ENCODE measurements around the gene TRPM3.

The TRPM3 gene

DNA sequence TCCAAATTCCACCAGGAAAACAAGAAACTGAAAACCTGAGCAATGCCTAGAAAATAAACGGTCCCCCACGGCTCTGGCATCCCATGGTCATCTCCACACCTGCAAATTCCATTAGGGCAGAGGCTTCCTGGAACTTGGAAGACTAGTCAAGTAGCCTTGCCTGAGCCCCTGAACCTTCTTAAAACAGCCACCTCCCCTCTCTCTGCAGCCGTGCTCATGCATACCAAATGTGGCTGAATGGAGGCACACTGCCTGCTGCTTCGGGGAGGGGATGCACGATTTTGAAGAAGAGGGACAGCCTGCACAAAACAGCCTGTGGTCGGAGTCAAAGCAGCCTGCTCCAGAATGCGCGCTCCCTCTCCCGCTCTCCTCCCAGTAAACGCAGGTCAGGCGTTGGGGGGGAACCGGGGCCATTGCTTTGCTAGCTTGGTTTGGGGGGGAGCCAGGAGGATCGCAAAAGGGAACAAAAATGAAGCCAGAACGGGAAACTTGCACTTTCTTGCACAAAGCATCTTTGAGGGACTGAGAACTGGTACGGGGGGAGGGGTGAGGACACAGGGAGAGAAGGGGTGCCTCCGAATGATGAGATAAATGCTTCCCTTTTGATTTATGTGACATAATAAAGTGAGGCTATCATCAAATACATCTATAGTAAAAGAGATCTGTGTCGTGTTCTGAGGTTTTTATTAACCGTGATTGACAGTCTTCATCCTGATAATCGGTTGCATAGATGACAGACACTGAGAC is at the start of gene TRPM3:
TRPM3 (minus strand) TSS at position 347 of the 747 bp plus-strand sequence; CDS start at position 80, 267 bp downstream.
- DNase-seq (ENCODE audit: low spot score) = no peak
- FAIRE-seq = no peak

DNA sequence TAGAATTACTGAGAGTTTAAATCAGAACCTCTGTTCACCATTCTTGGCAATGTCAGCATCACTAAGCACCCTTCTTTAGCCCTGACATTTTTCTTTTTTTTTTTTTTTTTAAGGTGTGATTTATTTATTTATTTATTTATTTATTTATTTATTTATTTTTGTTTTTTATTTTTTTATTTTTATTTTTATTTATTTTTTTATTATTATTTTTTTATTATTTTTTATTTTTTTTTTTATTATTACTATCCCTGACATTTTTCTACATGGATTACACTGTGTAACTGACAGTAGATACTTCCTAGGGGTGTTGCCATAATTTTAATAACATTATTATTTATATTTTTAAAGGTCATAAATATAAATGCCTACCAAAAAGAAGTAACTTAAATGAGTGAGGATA is 47.0 kb upstream of the TRPM3 start:
- DNase-seq (ENCODE audit: low spot score) (no peak), FAIRE-seq (peak; percentile 49)

DNA sequence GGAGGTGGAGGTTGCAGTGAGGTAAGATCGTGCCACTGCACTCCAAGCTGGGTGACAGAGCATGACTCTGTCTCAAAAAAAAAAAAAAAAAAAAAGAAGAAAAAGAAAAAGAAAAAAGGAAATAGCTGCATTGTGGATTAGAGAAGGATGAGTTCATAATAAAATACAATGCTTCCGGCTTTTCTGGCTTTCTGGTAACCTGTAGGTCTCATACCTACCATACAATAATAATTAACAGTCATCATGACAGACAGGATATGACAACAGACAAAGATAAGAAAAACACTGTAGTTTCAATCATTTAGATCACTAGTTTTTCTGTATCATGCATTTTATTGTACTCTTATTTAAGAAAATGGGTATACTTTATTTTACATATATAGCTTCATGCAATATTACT is 40.7 kb upstream of the TRPM3 start:
- FAIRE-seq = no peak
- DNase-seq (ENCODE audit: low spot score) = no peak

DNA sequence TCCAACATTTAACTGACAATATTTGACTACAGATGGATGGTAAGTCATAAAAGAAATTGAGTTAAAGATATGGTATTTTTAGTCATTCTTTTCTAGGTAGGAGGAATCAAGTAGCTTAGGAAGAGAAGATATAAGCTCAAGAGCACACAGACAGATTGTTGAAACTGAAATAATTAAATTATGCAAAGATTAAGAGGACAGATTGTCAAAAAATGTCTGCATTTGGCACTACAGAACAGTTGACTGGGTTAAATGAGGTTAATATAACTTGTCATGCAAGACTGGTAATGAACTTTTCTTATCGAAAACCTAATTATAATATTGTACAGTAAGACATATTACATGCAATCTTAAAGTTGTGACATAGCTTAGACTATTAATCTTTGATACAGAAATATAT is 36.3 kb upstream of the TRPM3 start:
- no peak for FAIRE-seq
- DNase-seq (ENCODE audit: low spot score) = no peak

DNA sequence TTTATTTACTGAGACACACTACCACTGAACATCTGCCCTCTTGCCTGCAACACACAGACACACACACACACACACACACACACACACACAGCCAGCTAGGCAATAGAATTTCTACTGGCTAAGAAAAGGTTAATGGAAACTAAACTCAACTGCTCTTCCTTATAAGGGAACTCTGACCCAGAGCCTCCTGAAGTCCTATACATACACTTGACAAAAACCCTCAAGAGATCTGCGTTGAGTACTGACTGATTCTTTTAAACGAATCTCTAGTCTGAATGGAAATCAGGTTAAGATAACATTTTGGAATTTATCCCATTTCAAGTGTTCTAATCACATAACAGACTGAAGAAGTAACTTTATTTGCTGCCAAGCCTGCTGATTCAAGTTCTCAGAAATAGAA is 25.9 kb upstream of the TRPM3 start:
- DNase-seq (ENCODE audit: low spot score) (no peak), FAIRE-seq (no peak)

DNA sequence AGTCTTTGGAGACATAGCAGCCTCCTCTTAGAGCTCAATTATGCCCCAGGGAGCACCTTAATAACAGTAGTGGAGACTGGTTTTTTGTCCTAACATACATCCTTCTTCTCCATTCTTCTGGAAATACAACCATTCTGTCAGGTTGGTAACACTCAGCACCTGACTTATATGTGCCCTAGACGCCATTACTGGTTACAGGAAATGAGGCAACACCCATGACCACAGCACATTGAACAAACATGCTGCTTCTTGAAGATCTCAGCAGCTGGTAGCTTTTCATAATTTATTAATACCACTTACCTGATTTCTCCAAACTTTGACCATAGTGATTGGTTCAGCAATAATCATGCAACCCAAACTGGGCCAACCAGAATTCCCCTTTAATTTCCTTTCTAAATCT is 25.1 kb upstream of the TRPM3 start:
- FAIRE-seq = no peak

DNA sequence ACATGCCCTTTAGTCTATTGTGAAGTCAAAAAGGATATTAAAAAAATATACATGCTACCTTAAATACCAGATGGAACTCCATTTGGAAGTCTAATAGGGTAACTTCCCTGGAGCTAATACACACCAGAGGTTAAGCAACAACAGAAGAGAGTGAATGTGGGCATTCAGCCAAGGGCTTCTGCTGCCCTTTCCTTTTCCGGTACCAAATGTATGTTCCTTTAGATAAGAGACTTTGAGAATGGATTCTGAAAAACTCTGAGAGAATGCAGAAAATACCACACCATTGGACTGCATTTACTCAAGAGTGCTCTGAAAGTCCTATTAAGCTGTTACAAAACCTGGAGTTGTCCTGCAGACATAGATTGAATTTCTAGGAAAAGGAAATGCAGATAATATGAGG is 23.8 kb upstream of the TRPM3 start:
- FAIRE-seq (no peak), DNase-seq (ENCODE audit: low spot score) (no peak)

More for the DNA sequence above, 25.1 kb upstream of the TRPM3 start:
- DNase-seq (ENCODE audit: low spot score) = no peak

DNA sequence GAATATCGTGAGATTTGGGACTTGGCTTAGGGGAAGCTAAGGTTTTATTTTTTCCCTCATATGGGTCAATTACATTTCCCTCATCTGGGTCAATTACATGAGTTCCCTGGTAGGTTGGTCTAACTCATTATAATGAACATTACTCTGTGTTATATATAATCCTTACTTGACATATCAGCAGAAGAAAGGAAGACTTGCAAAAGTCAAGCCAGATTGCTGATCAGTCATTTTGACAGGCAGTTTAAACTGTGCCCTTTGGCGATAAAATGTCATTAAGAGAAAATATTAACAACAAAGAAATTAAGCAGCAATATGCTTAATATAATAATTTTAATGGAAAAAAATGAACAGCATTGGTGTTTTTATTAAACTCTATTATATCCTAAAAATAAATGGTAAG is 23.1 kb upstream of the TRPM3 start:
- DNase-seq (ENCODE audit: low spot score) = no peak
- FAIRE-seq = no peak

DNA sequence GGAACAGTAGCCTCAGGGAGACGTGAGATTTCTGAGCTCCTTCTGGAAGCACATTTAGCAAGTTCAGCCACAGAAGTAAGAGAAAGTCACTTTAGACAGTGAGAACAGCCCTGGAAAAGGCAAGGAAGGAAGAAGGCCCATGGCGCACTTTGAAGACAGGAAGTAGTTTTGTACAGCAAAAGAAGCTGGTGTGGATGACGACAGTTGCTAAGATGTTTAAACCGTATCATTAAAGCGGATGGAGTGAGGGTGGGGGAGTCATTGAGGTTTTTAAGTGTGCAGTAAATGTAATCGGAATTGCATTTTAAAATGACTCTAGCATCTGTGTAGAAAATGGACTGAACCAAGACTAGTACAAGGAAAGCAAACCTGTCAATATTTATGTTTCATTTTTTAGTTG is 15.3 kb upstream of the TRPM3 start:
- no peak for DNase-seq (ENCODE audit: low spot score)
- no peak for FAIRE-seq

DNA sequence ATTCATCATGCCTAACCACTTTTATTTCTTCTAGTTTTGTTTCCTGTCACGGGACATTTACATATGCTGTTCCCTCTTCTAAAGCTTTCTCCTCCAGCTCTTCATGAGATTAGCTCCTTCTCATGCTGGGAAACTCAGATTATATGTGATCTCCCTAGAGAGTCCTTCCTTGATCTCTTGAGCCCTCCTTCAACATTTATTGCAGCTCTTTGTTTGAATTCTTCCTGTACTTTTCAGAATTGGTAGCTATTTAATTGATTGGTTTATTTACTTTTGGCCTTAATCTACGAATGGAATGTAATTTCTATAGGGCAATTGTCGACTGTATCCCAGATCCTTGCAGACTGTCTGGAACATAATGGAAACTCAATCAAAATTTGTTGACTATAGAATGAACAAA is 9.7 kb upstream of the TRPM3 start:
- FAIRE-seq (no peak), DNase-seq (ENCODE audit: low spot score) (no peak)

DNA sequence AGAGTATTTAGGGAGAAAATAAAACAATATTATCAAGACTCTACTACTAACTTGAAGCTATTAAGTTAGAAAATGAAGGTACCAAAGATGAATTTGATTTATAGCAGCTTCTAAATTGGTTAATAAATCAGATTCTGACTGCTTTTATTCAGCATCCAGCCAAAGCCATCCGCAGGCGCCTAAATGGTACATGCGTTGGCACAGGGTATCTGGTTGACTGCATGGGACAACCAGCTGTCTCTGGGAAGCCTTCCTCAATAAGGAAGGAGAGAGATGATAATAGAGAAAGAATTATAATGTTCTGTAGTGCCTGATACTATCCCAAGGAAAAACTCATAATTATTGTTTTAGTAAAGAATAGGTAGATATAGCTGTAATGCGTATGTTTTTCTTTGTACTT is 9.1 kb upstream of the TRPM3 start:
- FAIRE-seq (no peak), DNase-seq (ENCODE audit: low spot score) (no peak)

DNA sequence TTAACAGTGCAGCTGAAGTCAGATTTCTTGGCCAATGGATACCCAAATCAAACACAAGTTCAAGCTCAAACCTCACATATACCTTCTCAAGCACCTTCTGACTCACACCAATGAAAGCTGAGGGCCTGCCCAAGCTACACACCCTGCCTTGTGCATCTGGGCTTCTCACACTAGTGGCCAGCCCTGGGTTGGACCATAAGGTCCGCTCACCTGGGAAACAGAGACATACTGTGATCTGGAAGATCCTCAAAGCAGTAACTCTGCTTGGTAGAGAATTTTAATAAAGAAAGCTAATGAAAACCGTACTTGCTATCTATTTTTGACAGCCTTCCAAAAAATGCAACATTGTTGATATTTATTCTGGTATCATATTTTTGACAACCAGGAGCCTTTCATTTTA is 7.4 kb upstream of the TRPM3 start:
- no peak for DNase-seq (ENCODE audit: low spot score)
- FAIRE-seq = no peak

DNA sequence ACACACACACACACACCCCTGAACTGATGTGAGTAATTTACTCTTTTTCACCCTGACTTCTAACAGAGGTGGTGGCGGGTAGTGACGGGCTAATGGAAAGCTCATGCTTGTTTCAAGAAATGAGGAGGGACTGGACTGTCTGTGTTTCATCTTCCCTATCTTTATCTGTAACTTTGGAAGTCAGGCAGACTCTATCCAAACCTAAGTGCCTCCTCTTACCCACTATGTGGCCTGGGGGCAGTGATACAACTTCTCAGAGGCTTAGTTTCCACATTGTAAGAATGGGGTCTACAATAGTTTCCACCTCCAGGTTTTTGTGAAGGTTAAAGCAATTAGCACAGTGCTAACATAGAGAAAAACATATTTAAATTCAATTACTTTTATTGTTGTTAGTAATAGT is 5.9 kb upstream of the TRPM3 start:
- FAIRE-seq (no peak), DNase-seq (ENCODE audit: low spot score) (no peak)

DNA sequence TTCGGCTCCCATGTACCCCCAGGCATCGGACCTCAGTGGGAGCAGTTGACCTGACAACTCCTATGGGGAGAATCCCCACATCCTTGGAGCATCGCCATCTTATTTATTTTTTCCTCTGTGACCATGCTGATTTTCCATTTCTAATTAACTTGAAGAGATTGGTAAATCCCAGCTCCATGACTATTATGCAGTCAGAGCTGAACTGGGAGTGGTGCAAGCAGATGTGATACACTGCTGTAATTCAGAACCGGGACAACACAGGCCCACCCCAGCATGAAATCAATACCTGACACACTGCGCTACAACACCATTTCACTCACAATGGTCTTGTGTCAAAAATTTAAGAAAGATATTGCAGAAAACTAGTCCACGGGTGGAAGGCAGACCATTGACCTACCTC is 1.0 kb upstream of the TRPM3 start:
- FAIRE-seq = no peak
- no peak for DNase-seq (ENCODE audit: low spot score)

DNA sequence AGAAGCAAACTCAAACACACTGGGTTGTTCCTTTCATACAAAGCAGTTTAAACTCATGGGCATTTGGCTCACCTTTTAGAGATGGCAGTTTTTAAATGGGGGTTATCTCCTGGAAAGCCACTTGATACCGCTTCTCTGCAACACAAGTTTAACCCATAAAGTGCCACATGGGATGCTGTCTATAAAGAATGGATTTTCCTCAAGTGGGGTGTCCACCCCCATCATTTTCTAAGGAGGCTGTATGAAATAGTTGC is 528 bp upstream of the TRPM3 start:
- FAIRE-seq = no peak
- no peak for DNase-seq (ENCODE audit: low spot score)

DNA sequence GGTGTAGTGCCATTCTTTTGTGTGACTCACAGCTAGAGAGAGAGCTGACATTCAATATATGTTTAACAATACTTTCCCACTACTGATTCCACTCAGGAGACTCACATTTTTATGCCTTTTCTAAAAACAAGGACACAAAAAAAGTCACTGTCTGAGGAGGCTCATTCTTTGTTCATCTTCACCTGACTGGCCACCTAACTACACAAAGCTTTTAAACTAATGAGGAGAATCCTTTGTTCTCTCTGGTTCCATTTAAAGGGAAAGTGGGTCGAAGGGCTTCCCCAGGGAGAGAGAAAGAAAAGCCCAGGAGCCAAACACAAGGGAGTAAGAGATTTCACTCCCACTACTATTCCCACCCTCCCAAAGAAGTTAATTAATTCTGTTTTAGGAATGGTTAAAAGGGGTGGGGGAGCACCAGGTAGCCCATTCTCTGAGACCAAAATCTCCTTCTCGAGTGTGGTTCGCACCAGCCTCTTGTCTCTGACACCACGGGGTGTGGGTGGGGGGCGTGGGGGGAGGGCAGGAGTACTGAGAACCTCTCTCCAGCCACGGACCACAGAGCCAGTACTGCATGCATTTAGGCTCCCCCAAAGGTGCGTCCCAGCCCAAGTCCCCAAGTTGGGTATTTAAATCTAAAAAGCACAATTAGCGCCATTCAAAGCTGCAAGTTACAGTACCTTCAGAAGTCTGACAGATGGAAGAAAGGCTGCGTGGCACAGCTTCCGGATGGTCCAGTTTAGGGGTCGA is 747 bp downstream of the TRPM3 start:
- DNase-seq (ENCODE audit: low spot score) (no peak), FAIRE-seq (no peak)

DNA sequence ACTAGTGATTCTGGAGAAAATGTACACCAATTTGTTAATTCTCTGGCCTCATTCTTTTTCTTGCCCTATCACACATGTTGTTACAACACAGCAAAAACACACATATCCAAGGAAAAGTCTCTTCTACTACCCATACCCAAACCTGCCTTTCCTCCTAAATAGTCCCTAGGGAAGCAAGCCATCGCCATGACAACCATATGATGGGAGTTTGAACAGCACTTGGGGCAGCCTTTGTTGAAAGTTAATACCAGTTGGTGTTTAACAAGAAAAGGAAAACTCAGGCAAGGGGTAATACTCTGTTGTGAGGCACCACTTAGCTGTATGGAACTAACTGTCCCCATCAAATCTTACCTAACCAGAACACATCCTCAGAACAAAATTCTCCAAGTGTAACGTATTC is 1.7 kb downstream of the TRPM3 start:
- DNase-seq (ENCODE audit: low spot score) (no peak), FAIRE-seq (no peak)

DNA sequence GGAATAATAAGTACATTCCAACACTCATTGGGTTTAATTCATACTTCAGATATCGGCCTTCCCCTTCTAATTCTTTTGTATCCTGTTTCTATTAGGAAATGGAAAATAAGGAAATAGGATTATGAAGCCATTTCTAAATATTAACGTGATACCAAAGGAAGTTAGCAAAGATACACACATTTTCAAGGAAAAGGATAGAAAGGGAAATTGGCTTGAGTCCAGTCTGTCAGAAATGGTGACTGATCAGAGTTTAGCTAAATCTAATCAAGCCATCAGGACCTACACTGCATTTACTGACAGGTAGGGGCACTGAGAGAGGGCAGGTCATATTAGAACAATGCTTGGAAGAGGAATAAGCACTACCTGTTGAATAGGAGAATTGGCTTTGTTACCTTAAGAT is 3.1 kb downstream of the TRPM3 start:
- DNase-seq (ENCODE audit: low spot score) (no peak), FAIRE-seq (no peak)

DNA sequence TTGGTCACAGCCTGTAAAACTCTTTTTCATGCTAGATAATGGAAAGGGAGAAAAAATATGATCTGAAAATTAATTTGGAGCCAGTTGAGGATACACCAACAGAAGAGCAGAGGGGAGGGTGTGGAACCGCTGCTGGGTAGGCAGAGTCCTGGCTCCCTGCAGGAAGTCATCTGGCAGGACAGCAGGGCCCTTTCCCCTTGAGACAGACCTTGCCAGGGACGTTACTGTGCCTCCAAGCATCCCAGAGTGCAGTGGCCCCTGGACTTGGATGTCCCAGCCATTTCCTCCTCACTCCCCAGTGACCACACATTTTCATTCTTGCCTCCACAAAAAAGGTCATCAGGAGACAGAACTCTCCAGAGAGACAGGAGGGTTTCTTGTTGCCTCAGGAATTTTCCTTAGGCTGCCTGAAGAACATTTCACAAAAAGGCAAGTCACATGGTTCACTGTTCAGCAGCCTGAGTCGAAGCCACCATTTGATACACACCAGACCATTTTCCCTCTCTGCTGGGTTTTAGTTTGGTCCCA is 5.9 kb downstream of the TRPM3 start:
- DNase-seq (ENCODE audit: low spot score) (no peak), FAIRE-seq (no peak)

DNA sequence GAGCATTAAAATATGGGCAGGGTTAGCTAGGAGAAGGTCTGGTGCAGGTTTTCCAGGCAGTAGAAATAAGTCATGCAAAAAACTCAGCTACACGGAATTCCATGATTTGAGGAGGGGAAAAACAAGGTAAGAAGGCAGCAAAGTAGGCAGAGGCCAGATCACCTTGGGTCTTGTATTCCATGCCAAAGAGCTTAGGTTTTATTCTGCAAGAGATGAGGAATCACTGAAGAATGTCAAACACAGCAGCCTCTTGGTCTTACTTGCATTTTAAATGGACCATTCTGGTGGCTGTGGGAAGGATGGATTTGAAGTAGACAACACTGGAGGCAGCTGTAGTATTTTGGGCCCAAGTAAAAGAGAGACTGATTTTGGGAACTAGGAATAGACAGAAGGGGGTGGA is 8.6 kb downstream of the TRPM3 start:
- no peak for FAIRE-seq

DNA sequence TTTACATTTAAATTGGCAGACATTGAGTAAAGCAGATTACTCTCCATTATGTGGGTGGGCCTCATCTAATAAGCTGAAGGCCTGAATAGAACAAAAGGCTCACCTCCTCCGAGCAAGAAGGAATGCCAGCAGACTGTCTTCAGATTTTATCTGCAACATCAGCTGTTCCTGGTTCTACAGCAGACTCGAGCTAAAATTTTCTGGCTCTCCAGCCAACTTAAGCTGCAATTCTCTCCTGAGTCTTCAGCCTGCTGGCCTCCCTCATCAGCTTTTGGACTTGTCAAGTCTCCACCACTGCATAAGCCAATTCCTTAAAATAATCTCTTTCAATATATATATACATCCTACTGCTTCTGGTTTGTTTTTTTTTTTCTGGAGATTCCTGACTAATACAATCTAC is 12.5 kb downstream of the TRPM3 start:
- no peak for DNase-seq (ENCODE audit: low spot score)
- no peak for FAIRE-seq

More for the DNA sequence above, 8.6 kb downstream of the TRPM3 start:
- no peak for DNase-seq (ENCODE audit: low spot score)

DNA sequence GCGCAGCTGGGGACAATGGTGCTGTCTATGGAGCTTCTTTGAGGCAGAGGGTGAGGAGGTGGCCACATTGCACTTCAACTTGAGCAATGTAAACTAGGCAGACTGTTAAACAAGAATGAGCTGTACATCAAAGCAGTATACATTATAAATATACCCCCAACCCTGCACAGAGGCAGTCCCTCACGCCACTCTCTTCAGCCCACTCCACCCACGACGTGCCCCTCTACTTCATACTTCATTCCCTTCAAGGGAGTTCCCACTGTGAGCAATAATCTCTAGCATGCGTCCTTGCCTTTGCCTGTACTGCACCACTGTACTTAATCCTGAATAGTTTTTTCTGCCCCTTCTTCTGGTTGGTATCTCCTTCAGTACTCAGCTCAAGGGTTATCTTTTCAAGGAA is 14.4 kb downstream of the TRPM3 start:
- no peak for DNase-seq (ENCODE audit: low spot score)
- no peak for FAIRE-seq

DNA sequence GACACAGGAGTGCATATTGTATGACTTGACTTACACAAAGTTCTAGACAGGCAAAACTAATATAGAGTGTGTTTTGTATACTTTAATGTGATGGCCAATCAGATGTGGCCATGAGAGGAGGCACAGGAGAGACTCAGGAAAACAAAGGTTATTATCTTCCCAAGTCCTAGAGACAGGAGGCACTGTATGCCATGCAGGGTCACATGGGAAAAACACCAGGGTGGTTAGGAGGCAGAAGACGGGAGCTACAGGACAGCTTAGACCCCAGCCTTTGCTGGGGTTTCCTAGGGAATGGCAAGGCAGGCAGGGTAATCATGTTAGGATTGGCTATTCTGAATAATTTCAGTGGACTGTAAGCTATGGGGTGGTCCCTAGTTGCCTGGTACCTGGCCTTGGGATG is 16.2 kb downstream of the TRPM3 start:
- no peak for DNase-seq (ENCODE audit: low spot score)
- FAIRE-seq = no peak

Measured in RCC 7860 (cell line).